ENCODE results near the gene BAG1.

GRCh38 chr9:33231623-33231942, 32.9 kb downstream of the BAG1 start:
- TF ChIP-seq CTCF (conservative IDR thresholded peaks at IDR 0.05; ENCODE audit: low read depth, low read length) (no peak), EZH2 (IDR thresholded peaks at IDR 0.05; ENCODE audit: low read length, unreplicated experiment) (no peak), EZH2phosphoT487 (IDR thresholded peaks at IDR 0.05; ENCODE audit: borderline replicate concordance, low read length) (no peak)
